GM12878 (cell line): ENCODE results near the gene TIMM50. TPM values are rescaled to one million over a fixed set of nuclear protein-coding genes. Genes with fewer than 3 reads are reported as not detected.

Source experiments
- ATAC-seq: fragments of 200-7000 bp; cut with Tn5 transposase; 3 replicates; pipeline ENCODE4 v1.9.1; 2020; ENCODE audit warnings: mild to moderate bottlenecking, moderate library complexity
- BruUV-seq: library from RNA; stranded (reverse); fragments of 400-500 nt; replicated peaks from 2 replicates; lab custom pipeline; 2021; lab: Mats Ljungman, UMichigan
- CTCF ChIA-PET: fragments of 300-600 bp; sonication (Branson Sonifier 250); formaldehyde crosslinking; extraction: SDS; loops from one replicate; lab custom pipeline; 2021; ENCODE audit warnings: inconsistent platforms; lab: Yijun Ruan, JAX
- POLR2A ChIA-PET: fragments of 350-600 bp; formaldehyde crosslinking; extraction: SDS; loops from one replicate; lab custom pipeline; 2021; ENCODE audit warnings: inconsistent platforms; lab: Charles Lee
- RAD21 ChIA-PET: fragments of 300-600 bp; sonication (Branson Sonifier 250); formaldehyde crosslinking; loops from one replicate; lab custom pipeline; 2023; ENCODE audit warnings: antibody characterized with exemption; ENCODE audit not compliant: unreplicated experiment; lab: Charles Lee
- SMC1A ChIA-PET: fragments of 300-600 bp; sonication (Branson Sonifier 250); formaldehyde crosslinking; loops from one replicate; lab custom pipeline; 2023; ENCODE audit not compliant: unreplicated experiment, uncharacterized antibody; lab: Charles Lee
- DNase-seq: peaks from one replicate; pipeline ENCODE4 v3.0.0-alpha.2; 2011; ENCODE audit warnings: low read depth, low spot score
- FAIRE-seq: peaks from 3 replicates; lab custom pipeline; 2011; peaks lifted over from hg19 to GRCh38; lab: Jason Lieb, UNC
- H2AFZ ChIP-seq: 2 replicates; pipeline ENCODE4 v1.6.0; 2011; ENCODE audit warnings: low read depth, low read length, control low read depth; ENCODE audit not compliant: control insufficient read depth
- H3K27ac ChIP-seq: 2 replicates; pipeline ENCODE4 v1.5.1; 2011; ENCODE audit warnings: control low read depth; ENCODE audit not compliant: control insufficient read depth, insufficient read depth
- H3K27me3 ChIP-seq, 2 experiments: replicated peaks in 1 of 2; 2 replicates each; pipeline versions ENCODE4 v1.6.0 to v1.6.1; 2011; ENCODE audit warnings: low read length in 1 of 2; ENCODE audit not compliant: control insufficient read depth in 2 of 2, insufficient read depth in 2 of 2
- H3K36me3 ChIP-seq, 2 experiments: 2 replicates each; pipeline ENCODE4 v1.5.1; 2011; ENCODE audit warnings: low read length in 1 of 2; ENCODE audit not compliant: control insufficient read depth in 2 of 2, insufficient read depth in 2 of 2
- H3K4me1 ChIP-seq: 2 replicates; pipeline ENCODE4 v1.6.1; 2011; ENCODE audit warnings: mild to moderate bottlenecking, low read length, moderate library complexity, mixed read lengths; ENCODE audit not compliant: control insufficient read depth, insufficient read depth
- H3K4me2 ChIP-seq: 2 replicates; pipeline ENCODE4 v1.6.0; 2011; ENCODE audit warnings: control low read depth; ENCODE audit not compliant: control insufficient read depth, insufficient read depth
- H3K4me3 ChIP-seq: fragments of 200-600 bp; sonication (generic); 2 replicates; pipeline ENCODE4 v1.5.1; 2016
- H3K79me2 ChIP-seq: 2 replicates; pipeline ENCODE4 v1.6.0; 2011; ENCODE audit warnings: low read length; ENCODE audit not compliant: control insufficient read depth, insufficient read depth
- H3K9ac ChIP-seq: 2 replicates; pipeline ENCODE4 v1.8.0; 2011; ENCODE audit warnings: low read length, control low read depth, mixed read lengths; ENCODE audit not compliant: control insufficient read depth, insufficient read depth
- H3K9me3 ChIP-seq: replicated peaks from 3 replicates; pipeline ENCODE4 v1.5.1; 2011; ENCODE audit warnings: mild to moderate bottlenecking, low read length; ENCODE audit not compliant: control insufficient read depth, insufficient read depth
- H4K20me1 ChIP-seq: 2 replicates; pipeline ENCODE4 v1.6.0; 2011; ENCODE audit not compliant: control insufficient read depth, insufficient read depth
- EED ChIP-seq: sonication (generic); IDR thresholded peaks from 2 replicates; pipeline ENCODE4 v1.6.1; 2016; ENCODE audit warnings: antibody characterized with exemption, low read depth
- FOXK2 ChIP-seq: fragments of 450-650 bp; IDR thresholded peaks from 2 replicates; pipeline ENCODE4 v1.6.1; 2017; ENCODE audit warnings: mild to moderate bottlenecking, moderate library complexity
- HSF1 ChIP-seq: fragments of 150-350 bp; IDR thresholded peaks from 2 replicates; pipeline ENCODE4 v1.6.1; 2014; ENCODE audit warnings: mild to moderate bottlenecking, low read depth, low read length
- POLR2AphosphoS5 ChIP-seq: IDR thresholded peaks from 2 replicates; pipeline ENCODE4 v1.6.1; 2011; ENCODE audit warnings: mild to moderate bottlenecking, low read length, inconsistent platforms
- RUNX3 ChIP-seq: IDR thresholded peaks from 2 replicates; pipeline ENCODE4 v1.6.1; 2012; ENCODE audit warnings: low read length, inconsistent platforms
- SMAD1 ChIP-seq: fragments of 450-650 bp; IDR thresholded peaks from 2 replicates; pipeline ENCODE4 v1.6.1; 2018; ENCODE audit warnings: mild to moderate bottlenecking, low read depth; ENCODE audit not compliant: partially characterized antibody
- SREBF1 ChIP-seq: IDR thresholded peaks from 2 replicates; pipeline ENCODE4 v1.6.1; 2012; ENCODE audit warnings: mild to moderate bottlenecking, low read length
- ZBED1 ChIP-seq: IDR thresholded peaks from 2 replicates; pipeline ENCODE4 v1.6.1; 2016; ENCODE audit warnings: borderline replicate concordance
- ZNF207 ChIP-seq: fragments of 450-650 bp; IDR thresholded peaks from 2 replicates; pipeline ENCODE4 v1.6.1; 2014; ENCODE audit warnings: antibody characterized with exemption, mild to moderate bottlenecking, borderline replicate concordance
- ZNF687 ChIP-seq: fragments of 450-650 bp; IDR thresholded peaks from 2 replicates; pipeline ENCODE4 v1.6.1; 2017; ENCODE audit warnings: mild to moderate bottlenecking, moderate library complexity
- WGBS: methylation state at CpG from one replicate; pipeline ENCODE4 v1.1.6; 2016; ENCODE audit warnings: low lambda C conversion rate; ENCODE audit not compliant: insufficient replicate concordance, insufficient coverage; ENCODE audit errors: missing lambda C conversion rate; 5-methylcytosine and 5-hydroxymethylcytosine counted together
- in situ Hi-C: fragments of 300-500 bp; cut with MboI; formaldehyde crosslinking; loops from 9 replicates; pipeline ENCODE4 v1.14.3; 2018; ENCODE audit warnings: mixed read lengths
- intact Hi-C: fragments of 100-400 bp; cut with micrococcal nuclease; formaldehyde crosslinking; loops from one replicate; pipeline ENCODE4 v1.14.2; 2022; ENCODE audit not compliant: unreplicated experiment
- polyA plus RNA-seq, 11 experiments: library from polyadenylated mRNA; depleted of rRNA in 4 of 11; unstranded in 6 of 11; stranded (reverse) in 5 of 11; fragments of >200 nt; fragmentation: Nextera tagmentation in 4 of 11; fragmentation: Illumina TruSeq in 1 of 11; extraction: Ambion mirVana in 4 of 11; extraction: Trizol in 1 of 11; gene quantifications; 1 replicate in 1 of 11; 2 replicates in 10 of 11; pipeline versions ENCODE4 v1.2.1 to v1.2.3, GENCODE V29; 2011 to 2016; ENCODE audit warnings: inconsistent platforms in 2 of 11, missing spikeins in 2 of 11, low read depth in 1 of 11
- total RNA-seq, 4 experiments: library from RNA; depleted of rRNA in 3 of 4; stranded (reverse); fragments of >200 nt in 3 of 4; fragmentation: Illumina TruSeq in 1 of 4; extraction: Trizol in 1 of 4; gene quantifications; 2 replicates each; pipeline versions ENCODE4 v1.2.1 to v1.2.3, GENCODE V29; 2013 to 2021

The TIMM50 gene
- total and polyA plus RNA-seq, 10 of the 15 experiments (the other 5 are each of a cell fraction or from before 2014, with no cell fraction given) = 15.6 to 146 (median 101) TPM

- SMC1A ChIA-PET = interaction anchor here (1.0 kb wide), 1 partner anchor 15 kb away, joined by 3 read pairs; no protein-coding TSS in a partner anchor
- FAIRE-seq = no peak
Measured at GRCh38 chr19:39489756-39490155, 9.1 kb downstream of the TIMM50 start.

GRCh38 chr19:39492225-39492624 lies 11.6 kb downstream of the TIMM50 start:
- Histone ChIP-seq H3K4me3 (no peak overlapping the region), H3K9me3 (no peaks in the 10 kb centered on the region), H3K4me1 (no peaks in the 10 kb centered on the region), H2AFZ (no peak overlapping the region), H3K27ac (no peak overlapping the region), H3K27me3 (no peaks in the 10 kb centered on the region), H3K9ac (no peak overlapping the region), H3K79me2 (no peaks in the 10 kb centered on the region), H3K4me2 (no peak overlapping the region), H3K36me3 (peaks cover 14 to 19% of the 10 kb centered on the region in 2 experiments; a peak in 3 of 4 replicates), H4K20me1 (no peaks in the 10 kb centered on the region)
- ChIA-PET RAD21 (no interaction called here), SMC1A (interaction anchor here (0.8 to 1.2 kb wide), 2 partner anchors 42 to 51 kb away, joined by 3 read pairs; no protein-coding TSS in a partner anchor), CTCF (no interaction called here), POLR2A (no interaction called here)
- 85% methylated on average over 6 of the region's 6 CpGs for WGBS
- ATAC-seq (no peak), DNase-seq (no peak), FAIRE-seq (no peak)
- in situ Hi-C loops = no loop called here
- TF ChIP-seq SREBF1 (no peak), EED (no peak), SMAD1 (no peak), FOXK2 (no peak), HSF1 (no peak), POLR2AphosphoS5 (no peak), ZNF687 (no peak)
- intact Hi-C loops = no loop called here
- no TSS peak for BruUV-seq

More at GRCh38 chr19:39489756-39490155, 9.1 kb downstream of the TIMM50 start:
- DNase-seq (no peak), ATAC-seq (no peak)
- Histone ChIP-seq H4K20me1 (no peaks in the 10 kb centered on the region), H3K4me2 (no peak overlapping the region), H3K36me3 (peaks cover 19 to 24% of the 10 kb centered on the region in 2 experiments; a peak in 3 of 4 replicates), H3K27me3 (no peaks in the 10 kb centered on the region), H2AFZ (no peak overlapping the region), H3K9me3 (no peaks in the 10 kb centered on the region), H3K79me2 (no peaks in the 10 kb centered on the region), H3K4me3 (no peak overlapping the region), H3K9ac (no peak overlapping the region), H3K27ac (no peak overlapping the region), H3K4me1 (no peaks in the 10 kb centered on the region)
- intact Hi-C loops = no loop called here
- TF ChIP-seq ZBED1 (no peak), RUNX3 (no peak), ZNF207 (no peak)
- POLR2A ChIA-PET = no interaction called here
- 97% methylated on average over 10 of the region's 10 CpGs for WGBS
- CTCF ChIA-PET = no interaction called here
- in situ Hi-C loops = no loop called here
- RAD21 ChIA-PET = no interaction called here
- no TSS peak for BruUV-seq
